CD14-positive monocyte (primary cell): ENCODE results near the gene PDE4D. TPM values are rescaled to one million over a fixed set of nuclear protein-coding genes. Genes with fewer than 3 reads are reported as not detected.

ENCODE experiments used
- DNase-seq, 3 donors: peaks; one replicate each; pipeline ENCODE4 v3.0.0-alpha.2; 2011 to 2022
- H2AFZ ChIP-seq: 2 replicates; pipeline ENCODE4 v1.6.0; 2012; ENCODE audit warnings: mild to moderate bottlenecking, low read depth, low read length, inconsistent platforms; ENCODE audit not compliant: insufficient read depth, poor library complexity, severe bottlenecking
- H3K27ac ChIP-seq, 2 donors: 1 replicate in 1 of 2; 2 replicates in 1 of 2; pipeline ENCODE4 v1.5.1; 2012 to 2013; ENCODE audit warnings: low read length in 2 of 2, control low read depth in 1 of 2, inconsistent platforms in 1 of 2, low read depth in 1 of 2, mild to moderate bottlenecking in 1 of 2
- H3K27me3 ChIP-seq, 2 donors: one replicate each; pipeline versions ENCODE4 v1.6.0 to v1.6.1; 2011 to 2013; ENCODE audit warnings: low read length in 2 of 2; ENCODE audit not compliant: control insufficient read depth in 2 of 2, insufficient read depth in 2 of 2
- H3K36me3 ChIP-seq, 2 donors: replicated peaks in 1 of 2; 1 replicate in 1 of 2; 2 replicates in 1 of 2; pipeline versions ENCODE4 v1.5.1 to v1.6.1; 2012 to 2013; ENCODE audit warnings: low read length in 2 of 2, control low read depth in 1 of 2, inconsistent platforms in 1 of 2, mild to moderate bottlenecking in 1 of 2; ENCODE audit not compliant: insufficient read depth in 2 of 2, control insufficient read depth in 1 of 2
- H3K4me1 ChIP-seq, 2 donors: 1 replicate in 1 of 2; 2 replicates in 1 of 2; pipeline versions ENCODE4 v1.5.1 to v1.6.1; 2012 to 2013; ENCODE audit warnings: low read length in 2 of 2, control low read depth in 1 of 2, inconsistent platforms in 1 of 2, mild to moderate bottlenecking in 1 of 2, moderate library complexity in 1 of 2; ENCODE audit not compliant: insufficient read depth in 2 of 2, control insufficient read depth in 1 of 2
- H3K4me2 ChIP-seq: replicated peaks from 2 replicates; pipeline ENCODE3; 2012; ENCODE audit warnings: low read length, moderate library complexity, mild to moderate bottlenecking; ENCODE audit not compliant: poor library complexity, severe bottlenecking; ENCODE audit errors: extremely low read depth
- H3K4me3 ChIP-seq, 3 experiments: fragments of 200-600 bp in 1 of 3; sonication (generic) in 1 of 3; replicated peaks in 1 of 3; 1 replicate in 2 of 3; 2 replicates in 1 of 3; pipeline ENCODE4 v1.5.1; 2011 to 2013; ENCODE audit warnings: low read length in 3 of 3, mild to moderate bottlenecking in 3 of 3, control low read depth in 2 of 3, low read depth in 2 of 3, inconsistent platforms in 1 of 3, moderate library complexity in 1 of 3
- H3K79me2 ChIP-seq: 2 replicates; pipeline ENCODE4 v1.6.0; 2012; ENCODE audit warnings: mild to moderate bottlenecking, control low read depth, inconsistent platforms, low read length, moderate library complexity; ENCODE audit not compliant: insufficient read depth
- H3K9ac ChIP-seq: 2 replicates; pipeline ENCODE4 v1.6.0; 2017; ENCODE audit warnings: low read length, mild to moderate bottlenecking; ENCODE audit not compliant: insufficient read depth, poor library complexity, severe bottlenecking
- H3K9me3 ChIP-seq, 2 donors: replicated peaks in 1 of 2; 1 replicate in 1 of 2; 2 replicates in 1 of 2; pipeline versions ENCODE4 v1.5.1 to v1.6.1; 2012 to 2013; ENCODE audit warnings: low read length in 2 of 2, control low read depth in 1 of 2; ENCODE audit not compliant: control insufficient read depth in 1 of 2, insufficient read depth in 1 of 2
- H4K20me1 ChIP-seq: 2 replicates; pipeline ENCODE4 v1.6.0; 2012; ENCODE audit warnings: mild to moderate bottlenecking, low read length, control low read depth, moderate library complexity; ENCODE audit not compliant: insufficient read depth
- H3K27ac Mint-ChIP-seq, 7 donors: one replicate each; pipeline ENCODE4 v1.8.0; 2020; ENCODE audit warnings: mild to moderate bottlenecking in 7 of 7, mixed read lengths in 7 of 7, moderate library complexity in 6 of 7, inconsistent platforms in 2 of 7
- H3K27me3 Mint-ChIP-seq, 3 donors: one replicate each; pipeline ENCODE4 v1.8.0; 2021 to 2022; ENCODE audit warnings: low read depth in 3 of 3, mild to moderate bottlenecking in 3 of 3, mixed read lengths in 3 of 3, moderate library complexity in 3 of 3, inconsistent platforms in 1 of 3
- H3K36me3 Mint-ChIP-seq, 2 donors: one replicate each; pipeline ENCODE4 v1.8.0; 2020; ENCODE audit warnings: mixed read lengths in 2 of 2, inconsistent platforms in 1 of 2, mild to moderate bottlenecking in 1 of 2
- H3K4me1 Mint-ChIP-seq: one replicate; pipeline ENCODE4 v1.8.0; 2020; ENCODE audit warnings: mild to moderate bottlenecking, mixed read lengths
- H3K4me3 Mint-ChIP-seq, 2 donors: one replicate each; pipeline ENCODE4 v1.8.0; 2020; ENCODE audit warnings: mild to moderate bottlenecking in 2 of 2, mixed read lengths in 2 of 2, moderate library complexity in 1 of 2
- H3K9me3 Mint-ChIP-seq, 7 donors: one replicate each; pipeline ENCODE4 v1.8.0; 2020 to 2022; ENCODE audit warnings: mixed read lengths in 7 of 7, mild to moderate bottlenecking in 6 of 7, moderate library complexity in 6 of 7, inconsistent platforms in 2 of 7
- CTCF ChIP-seq: fragments of 200-600 bp; IDR thresholded peaks from one replicate; pipeline ENCODE4 v1.8.0; 2022; ENCODE audit warnings: antibody characterized with exemption, mild to moderate bottlenecking
- WGBS: methylation state at CpG from one replicate; pipeline ENCODE4 v1.1.5; 2013; ENCODE audit warnings: missing lambda C conversion rate; ENCODE audit not compliant: insufficient coverage; 5-methylcytosine and 5-hydroxymethylcytosine counted together
- intact Hi-C, 2 donors: fragments of 100-400 bp; cut with micrococcal nuclease; formaldehyde crosslinking; loops; one replicate each; pipeline versions ENCODE4 v1.15.0 to v1.15.1; 2023
- polyA plus RNA-seq, 3 donors: library from polyadenylated mRNA; depleted of rRNA in 1 of 3; unstranded in 2 of 3; stranded (reverse) in 1 of 3; fragments of 300-500 nt in 2 of 3; fragments of >200 nt in 1 of 3; fragmentation: Illumina TruSeq in 2 of 3; gene quantifications; 1 replicate in 2 of 3; 2 replicates in 1 of 3; pipeline ENCODE4 v1.2.3, GENCODE V29; 2012 to 2021

The PDE4D gene
- polyA plus RNA-seq, 3 donors = 1.9 to 3.4 (median 2.8) TPM

- Histone ChIP-seq H3K36me3 (no peaks in the 10 kb centered on the region), H3K9me3 (no peaks in the 10 kb centered on the region), H3K4me1 (no peaks in the 10 kb centered on the region), H3K27me3 (no peaks in the 10 kb centered on the region), H2AFZ (no peak overlapping the region), H3K9ac (no peak overlapping the region), H3K27ac (no peak overlapping the region), H3K4me3 (no peak overlapping the region), H3K79me2 (no peaks in the 10 kb centered on the region), H4K20me1 (no peaks in the 10 kb centered on the region), H3K4me2 (no peak overlapping the region)
- Mint-ChIP-seq H3K27ac (no peak overlapping the region), H3K36me3 (peaks cover 4 to 6% of the 10 kb centered on the region in 2 donors), H3K4me3 (no peak overlapping the region), H3K9me3 (peaks cover 0 to 3% (median 1%) of the 10 kb centered on the region in 7 donors), H3K4me1 (no peaks in the 10 kb centered on the region), H3K27me3 (peaks cover 0 to 2% (median 0%) of the 10 kb centered on the region in 3 donors)
- intact Hi-C loops = no loop called here
- no CpG with 5 or more reads among the region's 1 CpG for WGBS
- no peak for DNase-seq
- no peak for TF ChIP-seq CTCF
Observed at GRCh38 chr5:59445741-59446140, 447.8 kb downstream of the PDE4D start.

- Histone ChIP-seq H3K79me2 (no peaks in the 10 kb centered on the region), H2AFZ (no peak overlapping the region), H4K20me1 (no peaks in the 10 kb centered on the region), H3K27ac (no peak overlapping the region), H3K9ac (no peak overlapping the region), H3K4me1 (no peaks in the 10 kb centered on the region), H3K4me3 (no peak overlapping the region), H3K9me3 (no peaks in the 10 kb centered on the region), H3K27me3 (no peaks in the 10 kb centered on the region), H3K4me2 (no peak overlapping the region), H3K36me3 (no peaks in the 10 kb centered on the region)
- H3K27ac Mint-ChIP-seq = no peak overlapping the region
- H3K36me3 Mint-ChIP-seq = peaks cover 0 to 4% of the 10 kb centered on the region in 2 donors
- H3K4me1 Mint-ChIP-seq = no peaks in the 10 kb centered on the region
- no peak overlapping the region for H3K4me3 Mint-ChIP-seq
- WGBS = 100% methylated on average over 1 of the region's 3 CpGs
- no peaks in the 10 kb centered on the region for H3K27me3 Mint-ChIP-seq
- DNase-seq = no peak
- intact Hi-C loops = no loop called here
- no peak for TF ChIP-seq CTCF
- peaks cover 0 to 2% (median 0%) of the 10 kb centered on the region in 7 donors for H3K9me3 Mint-ChIP-seq
Observed at GRCh38 chr5:59439303-59439702, 454.2 kb downstream of the PDE4D start.
